Activated CD4-positive, alpha-beta memory T cell treated with anti-CD3 and anti-CD28 coated beads for 36 hours (primary cell): Measurements from ENCODE around the gene EXOC4. TPM values are rescaled to one million over a fixed set of nuclear protein-coding genes. Genes with fewer than 3 reads are reported as not detected.

ENCODE experiments used
- CTCF ChIA-PET: fragments of 350-600 bp; sonication (Branson Sonifier 250); formaldehyde crosslinking; loops from one replicate; lab custom pipeline; 2021; ENCODE audit warnings: antibody characterized with exemption, inconsistent platforms; lab: Charles Lee
- POLR2A ChIA-PET: fragments of 350-600 bp; sonication (Branson Sonifier 250); formaldehyde crosslinking; loops from one replicate; lab custom pipeline; 2021; ENCODE audit warnings: antibody characterized with exemption; lab: Charles Lee
- DNase-seq: peaks from one replicate; pipeline ENCODE4 v3.0.0-alpha.2; 2020
- H3K27ac Mint-ChIP-seq: one replicate; pipeline ENCODE4 v1.8.0; 2021; ENCODE audit warnings: mixed read lengths
- H3K27me3 Mint-ChIP-seq: one replicate; pipeline ENCODE4 v1.8.0; 2021; ENCODE audit warnings: mixed read lengths
- H3K36me3 Mint-ChIP-seq: one replicate; pipeline ENCODE4 v1.8.0; 2021; ENCODE audit warnings: mixed read lengths
- H3K4me1 Mint-ChIP-seq: one replicate; pipeline ENCODE4 v1.8.0; 2021; ENCODE audit warnings: low read depth, mixed read lengths
- H3K4me3 Mint-ChIP-seq: one replicate; pipeline ENCODE4 v1.8.0; 2021; ENCODE audit warnings: mild to moderate bottlenecking, mixed read lengths
- H3K9me3 Mint-ChIP-seq: one replicate; pipeline ENCODE4 v1.8.0; 2021; ENCODE audit warnings: mixed read lengths
- intact Hi-C: fragments of 100-400 bp; cut with micrococcal nuclease; formaldehyde crosslinking; loops from one replicate; pipeline ENCODE4 v1.15.1; 2023
- total RNA-seq, 2 experiments: library from RNA; stranded (reverse); gene quantifications; one replicate each; pipeline ENCODE4 v1.2.3, GENCODE V29; 2021

Gene EXOC4
- total RNA-seq, 2 experiments from 2014 or later = 55.8 to 60.8 TPM

DNA sequence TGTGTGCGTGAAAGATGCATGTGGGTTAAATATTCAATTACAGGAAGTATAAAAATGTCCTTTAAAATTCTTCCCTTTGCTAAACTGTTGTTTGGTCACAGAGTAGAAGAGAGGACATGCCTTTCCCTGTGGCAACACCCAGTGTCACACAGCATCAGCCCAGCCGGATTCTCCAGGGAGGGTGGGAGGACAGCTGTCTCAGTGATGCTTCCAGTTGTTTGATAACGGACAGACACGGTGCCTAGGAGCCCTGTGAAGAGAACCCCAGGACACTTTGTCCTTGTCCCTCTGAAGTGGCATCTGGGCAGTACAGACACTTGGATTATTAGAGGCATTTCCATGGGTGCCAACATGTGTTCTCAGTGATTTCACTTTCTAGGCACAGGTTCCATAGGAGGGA, 567.7 kb downstream of the EXOC4 start:
- intact Hi-C loops = no loop called here
- Mint-ChIP-seq H3K36me3 (peaks cover 42% of the 10 kb centered on the region), H3K27me3 (no peaks in the 10 kb centered on the region), H3K4me1 (no peaks in the 10 kb centered on the region), H3K27ac (no peak overlapping the region), H3K9me3 (no peaks in the 10 kb centered on the region), H3K4me3 (no peak overlapping the region)
- DNase-seq = no peak
- CTCF ChIA-PET = no interaction called here
- POLR2A ChIA-PET = no interaction called here

DNA sequence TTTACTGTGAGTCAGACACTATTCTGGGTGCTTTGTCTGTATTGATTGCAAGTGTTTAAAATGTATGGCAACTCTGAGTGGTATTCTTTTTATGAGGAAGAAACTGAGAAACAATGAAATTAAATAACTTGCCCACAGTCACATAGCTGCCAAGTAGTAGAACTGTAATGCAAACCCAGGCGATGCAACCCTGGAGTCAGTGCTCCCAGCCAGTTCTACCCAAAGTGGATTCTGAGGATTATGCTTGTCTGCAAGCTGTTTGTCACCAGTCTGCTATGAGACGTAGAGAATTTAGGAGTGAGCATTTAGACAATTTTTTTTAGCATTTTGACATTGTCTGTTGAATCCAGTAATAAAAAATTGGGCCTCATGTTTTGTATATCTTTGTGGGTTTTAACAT, 568.3 kb downstream of the EXOC4 start:
- no peaks in the 10 kb centered on the region for H3K27me3 Mint-ChIP-seq
- H3K4me1 Mint-ChIP-seq = no peaks in the 10 kb centered on the region
- no peak overlapping the region for H3K27ac Mint-ChIP-seq
- CTCF ChIA-PET = no interaction called here
- POLR2A ChIA-PET = no interaction called here
- H3K4me3 Mint-ChIP-seq = no peak overlapping the region
- H3K36me3 Mint-ChIP-seq = peaks cover 42% of the 10 kb centered on the region
- intact Hi-C loops = no loop called here
- no peaks in the 10 kb centered on the region for H3K9me3 Mint-ChIP-seq
- no peak for DNase-seq

- intact Hi-C loops = no loop called here
- H3K9me3 Mint-ChIP-seq = no peaks in the 10 kb centered on the region
- H3K4me3 Mint-ChIP-seq = no peak overlapping the region
- CTCF ChIA-PET = no interaction called here
- H3K4me1 Mint-ChIP-seq = no peaks in the 10 kb centered on the region
- peaks cover 36% of the 10 kb centered on the region for H3K36me3 Mint-ChIP-seq
- no peak for DNase-seq
- POLR2A ChIA-PET = no interaction called here
- H3K27me3 Mint-ChIP-seq = no peaks in the 10 kb centered on the region
- H3K27ac Mint-ChIP-seq = no peak overlapping the region
Observed at GRCh38 chr7:133822001-133822641, 569.2 kb downstream of the EXOC4 start.

GRCh38 chr7:133822868-133823552, 570.1 kb downstream of the EXOC4 start:
- peaks cover 33% of the 10 kb centered on the region for H3K36me3 Mint-ChIP-seq
- CTCF ChIA-PET = no interaction called here
- no peak for DNase-seq
- no peaks in the 10 kb centered on the region for H3K27me3 Mint-ChIP-seq
- no peak overlapping the region for H3K27ac Mint-ChIP-seq
- no peak overlapping the region for H3K4me3 Mint-ChIP-seq
- no peaks in the 10 kb centered on the region for H3K9me3 Mint-ChIP-seq
- intact Hi-C loops = no loop called here
- POLR2A ChIA-PET = no interaction called here
- no peaks in the 10 kb centered on the region for H3K4me1 Mint-ChIP-seq

- Mint-ChIP-seq H3K4me1 (no peaks in the 10 kb centered on the region), H3K9me3 (no peaks in the 10 kb centered on the region), H3K27ac (no peak overlapping the region), H3K27me3 (no peaks in the 10 kb centered on the region), H3K36me3 (peaks cover 25% of the 10 kb centered on the region), H3K4me3 (no peak overlapping the region)
- CTCF ChIA-PET = no interaction called here
- intact Hi-C loops = no loop called here
- POLR2A ChIA-PET = no interaction called here
- DNase-seq = no peak
Observed at GRCh38 chr7:133824132-133824531, 571.3 kb downstream of the EXOC4 start.

DNA sequence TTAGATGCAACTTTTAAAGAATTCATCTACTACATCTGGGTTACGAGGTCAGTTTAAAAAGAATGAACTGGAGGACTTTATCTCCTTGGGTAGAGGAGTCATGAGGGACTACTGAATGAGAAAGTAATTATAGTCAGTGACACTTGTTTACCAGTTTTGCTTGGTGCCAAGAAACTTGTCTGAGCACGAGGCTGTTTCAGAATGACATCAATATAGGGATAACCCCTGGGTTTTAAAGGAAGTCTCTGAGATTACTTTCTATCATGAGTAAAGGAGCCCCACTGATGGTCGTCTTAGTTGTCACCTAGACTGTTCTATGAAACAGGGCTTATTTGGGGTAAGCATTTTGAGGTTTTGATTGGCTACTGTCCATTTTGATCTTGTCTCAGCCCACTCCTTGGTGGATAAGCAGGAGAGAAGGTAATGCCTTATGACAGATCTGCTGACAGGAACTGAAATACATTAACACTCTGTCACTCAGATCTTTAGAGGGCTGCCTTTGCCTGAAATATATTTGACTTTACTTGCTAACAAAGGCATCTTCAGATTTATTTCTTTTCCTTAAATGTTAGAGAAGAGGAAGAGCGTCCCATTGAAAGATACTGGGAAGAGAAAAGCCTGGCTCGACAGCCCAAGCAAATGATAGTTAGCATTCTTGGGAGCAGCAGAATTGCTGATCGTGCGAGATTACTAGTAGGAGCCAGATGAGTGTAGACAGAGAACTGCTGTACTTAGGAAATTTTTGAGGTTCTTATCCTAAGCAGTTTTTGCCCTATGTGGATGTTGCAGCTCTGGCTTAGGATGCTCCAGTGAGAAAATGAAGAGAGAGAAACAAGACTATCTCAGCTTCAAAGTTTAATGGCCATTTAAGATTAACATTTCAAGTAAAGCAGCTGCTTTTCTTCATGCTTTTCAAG, 575.1 kb downstream of the EXOC4 start:
- H3K27ac Mint-ChIP-seq = no peak overlapping the region
- peaks cover 30% of the 10 kb centered on the region for H3K36me3 Mint-ChIP-seq
- CTCF ChIA-PET = no interaction called here
- no peaks in the 10 kb centered on the region for H3K27me3 Mint-ChIP-seq
- DNase-seq = no peak
- no peaks in the 10 kb centered on the region for H3K4me1 Mint-ChIP-seq
- POLR2A ChIA-PET = no interaction called here
- no peak overlapping the region for H3K4me3 Mint-ChIP-seq
- intact Hi-C loops = no loop called here
- H3K9me3 Mint-ChIP-seq = peaks cover 14% of the 10 kb centered on the region

DNA sequence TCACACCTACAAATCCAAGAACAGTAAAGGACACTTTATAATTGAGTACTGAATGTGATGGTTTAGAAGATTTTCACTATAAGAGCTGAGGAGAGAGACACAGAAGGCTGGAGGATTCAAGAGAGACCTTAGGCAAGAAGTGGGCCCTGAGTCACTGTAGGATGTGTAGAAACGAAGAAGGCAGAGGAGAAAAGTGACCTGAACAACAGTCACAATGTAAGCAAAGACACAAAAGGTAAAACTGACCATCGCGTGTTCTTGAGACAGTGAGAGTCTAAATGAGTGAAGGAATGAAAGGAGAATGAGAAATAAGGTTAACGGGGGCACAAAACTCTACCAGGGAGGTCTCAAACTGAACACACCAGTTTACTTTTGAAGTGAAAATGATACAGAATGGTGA, 576.0 kb downstream of the EXOC4 start:
- intact Hi-C loops = no loop called here
- Mint-ChIP-seq H3K9me3 (peaks cover 14% of the 10 kb centered on the region), H3K27me3 (no peaks in the 10 kb centered on the region), H3K4me1 (no peaks in the 10 kb centered on the region), H3K36me3 (peaks cover 32% of the 10 kb centered on the region), H3K4me3 (no peak overlapping the region), H3K27ac (no peak overlapping the region)
- no peak for DNase-seq
- ChIA-PET CTCF (no interaction called here), POLR2A (no interaction called here)

DNA sequence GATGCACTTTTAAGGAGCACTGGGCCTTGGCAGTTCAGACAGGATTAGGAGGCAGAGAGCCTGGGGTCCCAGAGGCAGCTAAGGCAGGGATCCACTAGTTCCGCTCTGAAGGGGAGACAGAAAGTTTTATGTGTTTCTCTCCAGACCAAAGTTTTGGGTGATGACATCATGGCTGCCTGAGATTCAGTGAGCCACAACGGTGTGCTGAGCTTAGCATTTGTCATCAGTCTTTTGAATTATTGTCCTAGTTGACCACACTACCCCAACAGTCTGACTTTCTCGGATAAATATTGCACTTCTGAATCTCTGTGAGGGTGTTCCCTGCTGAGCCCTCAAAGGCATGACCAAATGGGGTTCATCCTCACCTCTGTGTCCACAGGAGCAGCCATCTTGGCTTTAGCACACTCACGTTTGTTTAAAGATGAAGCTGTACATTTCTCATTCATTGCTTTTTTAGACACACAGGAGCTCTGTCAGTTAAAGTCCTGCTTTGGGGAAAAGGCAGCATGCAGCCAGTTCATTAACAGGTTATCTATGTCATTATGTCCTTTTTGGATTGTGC, 576.5 kb downstream of the EXOC4 start:
- Mint-ChIP-seq H3K4me1 (no peaks in the 10 kb centered on the region), H3K27me3 (no peaks in the 10 kb centered on the region), H3K4me3 (no peak overlapping the region), H3K27ac (no peak overlapping the region), H3K36me3 (peaks cover 29% of the 10 kb centered on the region), H3K9me3 (peaks cover 14% of the 10 kb centered on the region)
- POLR2A ChIA-PET = no interaction called here
- DNase-seq = no peak
- CTCF ChIA-PET = no interaction called here
- intact Hi-C loops = no loop called here

DNA sequence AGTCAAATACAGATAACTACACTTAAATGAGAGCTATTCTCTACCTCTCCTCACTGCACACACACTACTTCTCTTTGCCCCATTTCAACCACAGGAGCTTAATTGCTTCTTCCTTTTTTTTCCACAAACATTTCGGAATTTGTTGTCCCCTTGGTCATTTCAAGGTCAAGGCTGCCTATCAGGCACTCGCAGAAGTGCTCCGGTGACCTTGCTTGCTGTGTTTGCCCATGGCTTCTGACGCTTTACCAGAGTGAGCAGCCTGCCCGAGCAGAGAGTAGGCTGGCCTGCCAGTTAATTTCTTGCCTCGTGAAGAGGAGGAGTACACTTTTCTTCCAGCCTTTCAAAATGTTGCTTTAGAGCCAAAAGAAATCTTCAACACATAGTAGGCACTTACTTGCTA, 577.2 kb downstream of the EXOC4 start:
- DNase-seq = no peak
- no peak overlapping the region for H3K27ac Mint-ChIP-seq
- CTCF ChIA-PET = no interaction called here
- H3K27me3 Mint-ChIP-seq = no peaks in the 10 kb centered on the region
- H3K4me1 Mint-ChIP-seq = no peaks in the 10 kb centered on the region
- peaks cover 14% of the 10 kb centered on the region for H3K9me3 Mint-ChIP-seq
- POLR2A ChIA-PET = no interaction called here
- no peak overlapping the region for H3K4me3 Mint-ChIP-seq
- intact Hi-C loops = no loop called here
- H3K36me3 Mint-ChIP-seq = peaks cover 25% of the 10 kb centered on the region

DNA sequence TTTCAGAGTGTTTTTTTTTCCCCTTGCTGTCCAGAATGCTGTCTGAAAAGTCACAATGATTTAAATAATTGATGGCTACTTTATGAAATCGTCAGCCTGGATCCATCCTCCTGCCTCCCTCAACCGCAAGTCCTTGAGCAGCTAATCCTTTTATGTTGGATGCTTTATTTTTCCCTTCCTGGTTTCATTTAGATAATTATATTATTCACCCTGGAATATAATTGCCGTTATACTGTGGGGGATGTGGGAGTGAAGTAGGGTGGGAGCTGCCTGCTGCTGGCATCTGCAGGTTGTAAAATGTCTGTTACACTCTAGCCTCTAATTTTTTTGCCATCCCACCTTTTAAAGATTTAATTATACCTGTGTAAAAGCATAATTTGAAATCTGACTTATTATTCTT, 583.8 kb downstream of the EXOC4 start:
- Mint-ChIP-seq H3K4me1 (no peaks in the 10 kb centered on the region), H3K36me3 (peaks cover 10% of the 10 kb centered on the region), H3K9me3 (peaks cover 15% of the 10 kb centered on the region), H3K27ac (no peak overlapping the region), H3K27me3 (no peaks in the 10 kb centered on the region), H3K4me3 (no peak overlapping the region)
- intact Hi-C loops = no loop called here
- POLR2A ChIA-PET = no interaction called here
- no peak for DNase-seq
- CTCF ChIA-PET = no interaction called here

DNA sequence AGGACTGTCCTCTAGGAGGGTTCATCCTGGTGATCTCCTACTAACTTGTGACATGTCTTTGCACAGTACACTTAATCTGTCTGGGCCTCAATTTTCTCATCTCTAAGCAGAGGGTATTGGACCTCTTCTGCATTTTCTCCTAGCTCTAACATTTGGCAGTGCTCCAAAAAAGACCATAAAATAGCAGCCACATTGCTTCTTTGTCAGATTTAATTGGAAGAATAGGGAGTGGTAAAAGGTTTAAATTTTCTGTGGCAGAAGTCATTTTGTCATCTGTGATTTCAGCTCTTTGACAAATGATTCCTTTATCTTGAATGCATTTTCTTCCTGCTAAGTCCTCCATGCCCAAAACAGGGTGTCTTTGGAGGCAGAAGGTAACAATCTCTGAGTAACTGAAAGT, 584.3 kb downstream of the EXOC4 start:
- no peaks in the 10 kb centered on the region for H3K4me1 Mint-ChIP-seq
- no peaks in the 10 kb centered on the region for H3K27me3 Mint-ChIP-seq
- CTCF ChIA-PET = no interaction called here
- intact Hi-C loops = no loop called here
- H3K27ac Mint-ChIP-seq = no peak overlapping the region
- POLR2A ChIA-PET = no interaction called here
- DNase-seq = no peak
- no peak overlapping the region for H3K4me3 Mint-ChIP-seq
- peaks cover 11% of the 10 kb centered on the region for H3K9me3 Mint-ChIP-seq
- peaks cover 10% of the 10 kb centered on the region for H3K36me3 Mint-ChIP-seq

DNA sequence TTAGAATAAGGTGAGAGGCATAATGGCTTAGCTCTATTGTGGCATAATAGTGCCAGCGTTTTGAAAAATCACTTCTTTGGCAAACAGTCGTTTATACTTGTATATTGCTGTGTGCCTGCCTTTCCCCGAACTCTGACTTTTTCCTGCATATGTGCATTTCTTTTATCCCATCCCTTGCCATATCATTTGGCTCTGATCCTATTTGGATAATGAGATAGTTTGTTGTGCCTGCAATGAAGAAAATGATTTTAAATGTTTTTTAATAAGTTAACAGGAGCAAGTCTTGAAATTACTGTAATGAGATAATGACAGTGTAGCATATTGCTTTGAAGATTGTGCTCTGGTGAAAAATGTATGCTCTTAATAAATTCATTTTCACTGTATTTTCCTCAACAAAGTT, 586.2 kb downstream of the EXOC4 start:
- DNase-seq = no peak
- peaks cover 5% of the 10 kb centered on the region for H3K36me3 Mint-ChIP-seq
- H3K4me3 Mint-ChIP-seq = no peak overlapping the region
- no peaks in the 10 kb centered on the region for H3K4me1 Mint-ChIP-seq
- H3K27ac Mint-ChIP-seq = no peak overlapping the region
- POLR2A ChIA-PET = no interaction called here
- intact Hi-C loops = no loop called here
- H3K9me3 Mint-ChIP-seq = peaks cover 8% of the 10 kb centered on the region
- CTCF ChIA-PET = no interaction called here
- no peaks in the 10 kb centered on the region for H3K27me3 Mint-ChIP-seq
